Mesothelial cell of epicardium (in vitro differentiated cells): ENCODE results near the gene HAVCR2. TPM values are rescaled to one million over a fixed set of nuclear protein-coding genes. Genes with fewer than 3 reads are reported as not detected.

ENCODE experiments used
- DNase-seq, 2 experiments: peaks; one replicate each; pipeline ENCODE4 v3.0.0; 2021; ENCODE audit warnings: low spot score in 2 of 2; ENCODE audit not compliant: unreplicated experiment in 2 of 2
- H3K27ac Mint-ChIP-seq: 2 replicates; pipeline ENCODE4 v1.8.0; 2021; ENCODE audit warnings: mixed read lengths
- H3K27me3 Mint-ChIP-seq: 2 replicates; pipeline ENCODE4 v1.8.0; 2021; ENCODE audit warnings: low read depth, mixed read lengths
- H3K36me3 Mint-ChIP-seq: 2 replicates; pipeline ENCODE4 v1.8.0; 2021; ENCODE audit warnings: mixed read lengths
- H3K4me1 Mint-ChIP-seq: 2 replicates; pipeline ENCODE4 v1.8.0; 2021; ENCODE audit warnings: mixed read lengths
- H3K4me3 Mint-ChIP-seq: 2 replicates; pipeline ENCODE4 v1.8.0; 2021; ENCODE audit warnings: mild to moderate bottlenecking, moderate library complexity, mixed read lengths
- H3K9me3 Mint-ChIP-seq: 2 replicates; pipeline ENCODE4 v1.8.0; 2021; ENCODE audit warnings: mixed read lengths
- total RNA-seq: library from RNA; stranded (reverse); gene quantifications from 3 replicates; pipeline ENCODE4 v1.2.1, GENCODE V29; 2021
- TF ChIP-seq, protein P1 (sequence below): fragments of 200-600 bp; sonication (generic); IDR thresholded peaks from one replicate; pipeline ENCODE4 v1.5.0; 2021; ENCODE audit warnings: antibody characterized with exemption; ENCODE audit not compliant: unreplicated experiment

HAVCR2 gene
- 0.84 to 1.2 TPM (median 0.86 TPM) in 3 replicates for total RNA-seq

- Mint-ChIP-seq H3K27me3 (no peaks in the 10 kb centered on the region), H3K4me3 (no peak within 1 kb of the TSS), H3K36me3 (no peaks in the 10 kb centered on the region), H3K4me1 (peaks cover 6% of the 10 kb centered on the region), H3K9me3 (no peaks in the 10 kb centered on the region), H3K27ac (no peak within 1 kb of the TSS)
- TF ChIP-seq, protein P1, sequence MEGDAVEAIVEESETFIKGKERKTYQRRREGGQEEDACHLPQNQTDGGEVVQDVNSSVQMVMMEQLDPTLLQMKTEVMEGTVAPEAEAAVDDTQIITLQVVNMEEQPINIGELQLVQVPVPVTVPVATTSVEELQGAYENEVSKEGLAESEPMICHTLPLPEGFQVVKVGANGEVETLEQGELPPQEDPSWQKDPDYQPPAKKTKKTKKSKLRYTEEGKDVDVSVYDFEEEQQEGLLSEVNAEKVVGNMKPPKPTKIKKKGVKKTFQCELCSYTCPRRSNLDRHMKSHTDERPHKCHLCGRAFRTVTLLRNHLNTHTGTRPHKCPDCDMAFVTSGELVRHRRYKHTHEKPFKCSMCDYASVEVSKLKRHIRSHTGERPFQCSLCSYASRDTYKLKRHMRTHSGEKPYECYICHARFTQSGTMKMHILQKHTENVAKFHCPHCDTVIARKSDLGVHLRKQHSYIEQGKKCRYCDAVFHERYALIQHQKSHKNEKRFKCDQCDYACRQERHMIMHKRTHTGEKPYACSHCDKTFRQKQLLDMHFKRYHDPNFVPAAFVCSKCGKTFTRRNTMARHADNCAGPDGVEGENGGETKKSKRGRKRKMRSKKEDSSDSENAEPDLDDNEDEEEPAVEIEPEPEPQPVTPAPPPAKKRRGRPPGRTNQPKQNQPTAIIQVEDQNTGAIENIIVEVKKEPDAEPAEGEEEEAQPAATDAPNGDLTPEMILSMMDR, result no peak
- DNase-seq, result no peak
Measured at GRCh38 chr5:157108976-157109375, at the start of gene HAVCR2. HAVCR2 (minus strand) TSS chr5:157109044; CDS start chr5:157108983, 61 bp downstream.

GRCh38 chr5:157157293-157157891 lies 48.5 kb upstream of the HAVCR2 start:
- no peak overlapping the region for H3K27ac Mint-ChIP-seq
- no peak for DNase-seq
- H3K4me1 Mint-ChIP-seq, result no peaks in the 10 kb centered on the region
- peaks cover 13% of the 10 kb centered on the region for H3K27me3 Mint-ChIP-seq
- TF ChIP-seq, protein P1, result no peak
- H3K4me3 Mint-ChIP-seq, result no peak overlapping the region
- H3K9me3 Mint-ChIP-seq, result peaks cover 10% of the 10 kb centered on the region
- H3K36me3 Mint-ChIP-seq, result no peaks in the 10 kb centered on the region

GRCh38 chr5:157155297-157155696 lies 46.5 kb upstream of the HAVCR2 start:
- Mint-ChIP-seq H3K36me3 (no peaks in the 10 kb centered on the region), H3K4me3 (no peak overlapping the region), H3K27me3 (peaks cover 13% of the 10 kb centered on the region), H3K4me1 (no peaks in the 10 kb centered on the region), H3K27ac (no peak overlapping the region), H3K9me3 (peaks cover 10% of the 10 kb centered on the region)
- DNase-seq, result no peak
- TF ChIP-seq, protein P1, result no peak

DNA sequence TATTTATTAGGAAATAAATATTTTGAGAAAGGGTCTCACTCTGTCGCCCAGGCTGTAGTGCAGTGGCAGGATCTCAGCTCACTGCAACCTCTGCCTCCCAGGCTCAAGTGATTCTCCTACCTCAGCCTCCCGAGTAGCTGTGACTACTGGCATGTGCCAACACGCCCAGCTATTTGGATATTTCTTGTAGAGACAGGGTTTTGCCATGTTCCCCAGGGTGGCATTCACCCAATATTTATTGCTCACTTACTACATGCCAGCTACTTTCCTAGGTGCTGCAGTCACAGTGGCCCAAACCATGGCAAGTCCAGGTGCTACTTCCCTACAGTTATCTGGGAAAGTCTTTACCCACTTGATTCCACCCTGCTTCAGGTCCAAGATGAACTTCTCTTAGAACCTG lies 42.2 kb upstream of the HAVCR2 start:
- H3K4me3 Mint-ChIP-seq, result no peak overlapping the region
- no peak overlapping the region for H3K27ac Mint-ChIP-seq
- H3K9me3 Mint-ChIP-seq, result peaks cover 10% of the 10 kb centered on the region
- H3K4me1 Mint-ChIP-seq, result no peaks in the 10 kb centered on the region
- TF ChIP-seq, protein P1, result no peak
- H3K27me3 Mint-ChIP-seq, result peaks cover 3% of the 10 kb centered on the region
- no peaks in the 10 kb centered on the region for H3K36me3 Mint-ChIP-seq
- no peak for DNase-seq

- no peak overlapping the region for H3K4me3 Mint-ChIP-seq
- peaks cover 7% of the 10 kb centered on the region for H3K27me3 Mint-ChIP-seq
- peak; percentile 27 to 74 for DNase-seq
- H3K4me1 Mint-ChIP-seq, result no peaks in the 10 kb centered on the region
- TF ChIP-seq, protein P1, result peak; percentile 89
- peaks cover 2% of the 10 kb centered on the region for H3K9me3 Mint-ChIP-seq
- no peaks in the 10 kb centered on the region for H3K36me3 Mint-ChIP-seq
- H3K27ac Mint-ChIP-seq, result no peak overlapping the region
Measured at GRCh38 chr5:157148734-157149615, 40.1 kb upstream of the HAVCR2 start.
